ENCODE data around the gene MRPL55.

The MRPL55 gene

GRCh38 chr1:228070173-228070572 is 38.9 kb downstream of the MRPL55 start:
- DNase-seq (ENCODE audit: low read depth): no peak

- no peak for DNase-seq (ENCODE audit: low read depth)
Measured at GRCh38 chr1:228068359-228068758, 40.7 kb downstream of the MRPL55 start.

GRCh38 chr1:228066891-228067654 is 42.0 kb downstream of the MRPL55 start:
- DNase-seq (ENCODE audit: low read depth): no peak

GRCh38 chr1:228066416-228066815 is 42.7 kb downstream of the MRPL55 start:
- DNase-seq (ENCODE audit: low read depth): no peak

- DNase-seq (ENCODE audit: low read depth): no peak
Measured at GRCh38 chr1:228065543-228066347, 43.4 kb downstream of the MRPL55 start.

- DNase-seq (ENCODE audit: low read depth): no peak
Measured at GRCh38 chr1:228064741-228065542, 44.2 kb downstream of the MRPL55 start.

GRCh38 chr1:228064296-228064695 is 44.8 kb downstream of the MRPL55 start:
- no peak for DNase-seq (ENCODE audit: low read depth)

- no peak for DNase-seq (ENCODE audit: low read depth)
Measured at GRCh38 chr1:228063251-228064191, 45.6 kb downstream of the MRPL55 start.

GRCh38 chr1:228062812-228063211 is 46.3 kb downstream of the MRPL55 start:
- DNase-seq (ENCODE audit: low read depth): no peak

GRCh38 chr1:228062085-228062791 is 46.9 kb downstream of the MRPL55 start:
- no peak for DNase-seq (ENCODE audit: low read depth)

- no peak for DNase-seq (ENCODE audit: low read depth)
Measured at GRCh38 chr1:228061411-228062084, 47.6 kb downstream of the MRPL55 start.

- no peak for DNase-seq (ENCODE audit: low read depth)
Measured at GRCh38 chr1:228060458-228061190, 48.5 kb downstream of the MRPL55 start.

GRCh38 chr1:228059634-228060457 is 49.3 kb downstream of the MRPL55 start:
- DNase-seq (ENCODE audit: low read depth): peak; percentile 82

GRCh38 chr1:228058949-228059633 is 50.0 kb downstream of the MRPL55 start:
- peak; percentile 37 for DNase-seq (ENCODE audit: low read depth)

- no peak for DNase-seq (ENCODE audit: low read depth)
Measured at GRCh38 chr1:228058172-228058948, 50.7 kb downstream of the MRPL55 start.

Data from activated T-cell treated with anti-CD3 and anti-CD28 coated beads for 48 hours (primary cell).